HG02973 (cell line): ENCODE data around the gene SF3B6.

Source experiments
- ATAC-seq: cut with Tn5 transposase; IDR thresholded peaks from one replicate; pipeline ENCODE4 v1.9.1; 2021; ENCODE audit warnings: moderate library complexity; ENCODE audit not compliant: unreplicated experiment

The SF3B6 gene

DNA sequence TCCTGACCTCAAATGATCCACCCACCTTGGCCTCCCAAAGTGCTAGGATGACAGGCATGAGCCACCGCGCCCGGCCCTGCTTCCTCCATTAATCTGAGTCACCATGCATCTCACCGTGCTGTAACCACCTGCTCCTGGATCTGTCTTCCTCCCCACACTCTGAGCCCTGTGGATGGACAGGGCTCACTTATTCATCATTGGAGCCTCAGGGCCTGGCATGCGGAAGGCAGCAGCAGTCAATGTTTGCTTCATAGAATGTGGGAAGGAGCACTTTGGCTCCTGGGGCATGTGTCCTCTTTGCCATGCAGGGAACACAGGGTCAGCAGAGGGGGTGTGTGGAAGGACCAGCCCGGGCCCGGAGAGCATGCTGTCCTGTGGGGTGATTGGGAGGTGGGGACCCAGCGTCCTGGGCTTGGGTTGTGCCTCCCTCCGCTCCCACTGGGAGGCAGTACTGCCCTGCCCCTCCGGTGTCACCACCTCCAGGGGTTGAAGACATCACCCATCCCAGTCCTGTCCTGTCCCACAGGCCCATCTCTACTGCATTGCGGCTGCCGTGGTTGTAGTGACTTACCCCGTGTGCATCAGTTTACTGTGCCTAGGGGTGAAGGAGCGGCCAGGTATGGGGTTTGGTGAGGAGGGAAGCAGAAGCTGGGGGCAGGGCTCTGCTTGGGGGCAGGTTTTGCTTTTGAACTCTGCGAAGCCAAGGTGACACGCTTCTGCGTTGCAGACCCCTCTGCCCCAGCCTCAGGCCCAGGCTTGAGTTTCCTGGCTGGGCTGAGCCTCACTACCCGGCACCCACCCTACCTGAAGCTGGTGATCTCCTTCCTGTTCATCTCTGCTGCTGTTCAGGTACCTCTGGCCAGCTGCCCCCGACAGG, 54.8 kb downstream of the SF3B6 start:
- no peak for ATAC-seq

DNA sequence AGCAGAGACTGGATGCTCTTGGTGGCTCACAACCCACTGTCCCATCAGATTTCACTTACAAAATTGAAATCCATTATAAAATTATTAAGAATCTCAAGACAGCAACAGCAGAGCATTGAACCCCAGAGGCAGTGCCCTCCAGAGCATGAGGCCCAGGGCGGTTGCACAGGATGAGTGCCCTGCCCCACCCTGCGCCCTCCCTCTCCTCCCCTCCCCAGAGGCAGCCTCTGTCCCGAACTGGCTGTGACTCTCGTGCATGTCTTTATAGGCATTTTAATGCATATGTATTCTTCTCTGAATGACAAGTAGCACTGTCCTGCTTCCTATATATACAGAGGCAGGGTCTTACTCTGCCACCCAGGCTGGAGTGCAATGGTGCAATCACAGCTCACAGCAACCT, 55.9 kb downstream of the SF3B6 start:
- ATAC-seq: no peak

DNA sequence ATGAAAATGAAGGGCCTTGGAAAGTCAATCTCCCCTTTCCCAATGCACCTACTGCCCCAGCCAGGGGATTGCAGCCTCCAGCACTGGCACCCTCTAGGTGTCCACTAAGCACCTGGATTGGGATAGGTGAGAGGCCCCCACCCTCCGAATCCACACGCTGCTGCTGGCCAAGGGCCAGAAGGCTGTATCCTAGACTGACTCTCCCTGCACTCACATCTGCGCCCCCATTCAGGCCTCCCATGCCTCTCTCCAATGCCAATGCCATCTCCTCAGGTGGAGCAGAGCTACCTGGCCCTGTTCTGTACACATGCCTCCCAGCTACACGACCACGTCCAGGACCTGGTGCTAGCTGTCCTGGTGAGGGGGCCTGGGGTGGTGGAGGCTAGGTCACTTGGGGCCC, 56.4 kb downstream of the SF3B6 start:
- ATAC-seq: no peak

DNA sequence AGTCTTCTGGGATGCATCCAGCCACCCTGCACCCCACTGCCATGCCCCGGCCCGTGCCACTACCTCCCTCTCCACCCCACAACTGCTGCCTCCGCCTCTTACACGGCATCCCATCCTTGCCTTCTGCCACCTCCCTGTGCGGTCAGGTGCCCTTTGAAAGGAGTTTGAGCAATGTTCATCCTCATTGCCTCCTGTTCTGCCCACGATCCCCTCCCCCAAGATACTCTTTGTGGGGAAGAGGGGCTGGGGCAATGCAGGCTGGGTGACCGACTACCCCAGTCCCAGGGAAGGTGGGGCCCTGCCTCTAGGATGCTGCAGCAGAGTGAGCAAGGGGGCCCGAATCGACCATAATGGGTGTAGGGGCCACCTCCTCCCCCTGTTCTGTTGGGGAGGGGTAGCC, 57.9 kb downstream of the SF3B6 start:
- ATAC-seq: no peak

DNA sequence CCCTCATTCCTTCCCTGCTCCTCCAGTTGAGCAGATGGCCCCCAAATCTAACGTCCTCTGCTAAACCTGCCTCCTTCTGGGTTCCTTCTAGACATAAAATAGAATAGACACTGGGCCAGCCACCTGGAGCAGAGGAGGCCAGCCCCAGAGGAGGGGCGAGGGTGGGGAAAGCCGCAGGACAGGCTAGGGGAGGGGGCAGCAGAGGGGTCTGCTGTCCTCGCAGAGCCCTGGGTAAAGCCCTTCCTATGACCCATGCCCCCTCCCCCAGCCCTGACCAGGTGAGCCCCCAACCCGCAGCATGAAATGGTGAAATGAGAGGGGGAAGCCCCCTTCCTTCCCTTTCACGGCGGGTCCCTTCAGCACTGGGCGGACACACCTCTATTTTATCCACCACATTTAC, 58.4 kb downstream of the SF3B6 start:
- no peak for ATAC-seq
